RWPE1 (cell line): Measurements from ENCODE around the gene SNN.

Experiments used
- CTCF ChIA-PET: fragments of 350-600 bp; sonication (Branson Sonifier 250); formaldehyde crosslinking; extraction: SDS; loops from one replicate; lab custom pipeline; 2021; lab: Yijun Ruan, JAX
- POLR2A ChIA-PET: fragments of 400-600 bp; formaldehyde crosslinking; extraction: SDS; loops from one replicate; lab custom pipeline; 2020; ENCODE audit warnings: antibody characterized with exemption; ENCODE audit not compliant: low non-redundant PET; lab: Yijun Ruan, JAX
- DNase-seq: peaks from one replicate; pipeline ENCODE4 v3.0.0; 2012; ENCODE audit warnings: low spot score
- H3K27ac ChIP-seq: fragments of 450-650 bp; 2 replicates; pipeline ENCODE4 v1.5.1; 2017
- TF ChIP-seq, protein P1 (sequence below): fragments of 450-650 bp; conservative IDR thresholded peaks from 2 replicates; pipeline ENCODE4 v1.5.1; 2017; ENCODE audit warnings: low read depth, mild to moderate bottlenecking

The SNN gene

DNA sequence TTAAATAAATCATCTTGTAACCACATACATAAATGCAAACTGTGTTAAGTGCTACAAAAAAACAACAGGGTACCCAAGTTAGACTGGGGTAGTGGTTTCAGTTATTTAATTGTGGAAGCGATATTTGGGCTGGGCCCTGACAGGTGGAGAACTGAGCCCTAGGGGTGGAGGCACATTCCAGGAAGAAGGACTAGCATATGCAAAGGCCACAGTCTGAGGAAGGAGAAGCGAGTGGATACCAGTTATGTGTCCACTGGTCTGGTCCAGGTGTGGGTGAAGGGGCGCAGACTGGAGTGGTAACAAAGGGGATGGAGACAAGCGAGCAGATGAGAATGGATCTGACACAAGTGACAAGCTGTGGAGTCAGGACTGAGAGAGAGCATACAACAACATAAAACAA lies 51.5 kb downstream of the SNN start:
- no peak overlapping the region for H3K27ac ChIP-seq
- CTCF ChIA-PET = interaction anchor here (0.6 kb wide), 1 partner anchor 71 kb away, joined by 3 read pairs; no protein-coding TSS in a partner anchor
- TF ChIP-seq, protein P1, sequence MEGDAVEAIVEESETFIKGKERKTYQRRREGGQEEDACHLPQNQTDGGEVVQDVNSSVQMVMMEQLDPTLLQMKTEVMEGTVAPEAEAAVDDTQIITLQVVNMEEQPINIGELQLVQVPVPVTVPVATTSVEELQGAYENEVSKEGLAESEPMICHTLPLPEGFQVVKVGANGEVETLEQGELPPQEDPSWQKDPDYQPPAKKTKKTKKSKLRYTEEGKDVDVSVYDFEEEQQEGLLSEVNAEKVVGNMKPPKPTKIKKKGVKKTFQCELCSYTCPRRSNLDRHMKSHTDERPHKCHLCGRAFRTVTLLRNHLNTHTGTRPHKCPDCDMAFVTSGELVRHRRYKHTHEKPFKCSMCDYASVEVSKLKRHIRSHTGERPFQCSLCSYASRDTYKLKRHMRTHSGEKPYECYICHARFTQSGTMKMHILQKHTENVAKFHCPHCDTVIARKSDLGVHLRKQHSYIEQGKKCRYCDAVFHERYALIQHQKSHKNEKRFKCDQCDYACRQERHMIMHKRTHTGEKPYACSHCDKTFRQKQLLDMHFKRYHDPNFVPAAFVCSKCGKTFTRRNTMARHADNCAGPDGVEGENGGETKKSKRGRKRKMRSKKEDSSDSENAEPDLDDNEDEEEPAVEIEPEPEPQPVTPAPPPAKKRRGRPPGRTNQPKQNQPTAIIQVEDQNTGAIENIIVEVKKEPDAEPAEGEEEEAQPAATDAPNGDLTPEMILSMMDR = no peak
- DNase-seq = no peak
- POLR2A ChIA-PET = interaction anchor here (1.2 kb wide), 1 partner anchor 15 kb away, joined by 3 read pairs; no protein-coding TSS in a partner anchor

- no peak overlapping the region for H3K27ac ChIP-seq
- ChIA-PET CTCF (interaction anchor here (1.2 kb wide), 1 partner anchor 8 kb away, joined by 3 read pairs; no protein-coding TSS in a partner anchor), POLR2A (no interaction called here)
- no peak for DNase-seq
- TF ChIP-seq, protein P1 = no peak
Measured at GRCh38 chr16:11721781-11722467, 53.7 kb downstream of the SNN start.

DNA sequence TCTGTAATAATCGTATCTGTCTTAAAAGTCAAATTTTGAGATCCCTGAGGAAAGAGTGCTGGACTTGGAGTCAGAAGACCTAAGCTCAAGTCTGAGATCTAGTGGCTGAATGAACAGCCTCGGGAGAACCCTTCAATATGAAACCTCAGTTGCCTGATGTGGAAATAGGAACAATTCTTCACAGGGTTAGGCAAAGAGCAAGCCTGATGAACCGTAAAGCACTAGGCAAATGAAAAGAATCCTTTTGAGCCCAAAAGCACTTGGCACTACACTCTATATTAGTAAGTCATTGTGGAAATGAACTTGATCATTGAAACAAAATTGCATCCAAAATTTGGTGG lies 54.2 kb downstream of the SNN start:
- H3K27ac ChIP-seq = no peak overlapping the region
- TF ChIP-seq, protein P1 = no peak
- DNase-seq = no peak
- ChIA-PET POLR2A (interaction anchor here (0.7 kb wide), 1 partner anchor 124 kb away, joined by 5 read pairs; no protein-coding TSS in a partner anchor), CTCF (interaction anchor here (1.2 kb wide), 1 partner anchor 8 kb away, joined by 3 read pairs; no protein-coding TSS in a partner anchor)

GRCh38 chr16:11725457-11725856 lies 57.2 kb downstream of the SNN start:
- ChIA-PET CTCF (interaction anchor here (0.7 kb wide), 1 partner anchor 110 kb away, joined by 3 read pairs; no protein-coding TSS in a partner anchor), POLR2A (no interaction called here)
- H3K27ac ChIP-seq = no peak overlapping the region
- DNase-seq = no peak
- TF ChIP-seq, protein P1 = no peak

DNA sequence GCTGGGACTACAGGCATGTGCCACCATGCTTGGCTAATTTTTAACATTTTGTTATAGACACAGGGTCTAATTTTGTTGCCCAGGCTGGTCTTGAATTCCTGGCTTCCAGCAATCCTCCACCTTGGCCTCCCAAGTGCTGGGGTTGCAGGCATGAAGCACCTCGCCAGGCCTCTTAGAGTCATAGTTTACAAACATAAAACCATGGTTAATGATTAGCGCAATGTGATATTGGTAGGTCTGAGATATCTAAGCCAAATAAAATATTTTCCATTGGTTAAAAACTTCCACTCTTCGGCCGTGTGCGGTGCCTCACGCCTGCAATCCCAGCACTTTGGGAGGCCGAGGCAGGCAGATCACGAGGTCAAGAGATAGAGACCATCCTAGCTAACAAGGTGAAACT lies 57.8 kb downstream of the SNN start:
- TF ChIP-seq, protein P1 = no peak
- no peak overlapping the region for H3K27ac ChIP-seq
- ChIA-PET POLR2A (no interaction called here), CTCF (interaction anchor here (0.7 kb wide), 2 partner anchors 111 to 335 kb away, joined by 3 to 4 read pairs; no protein-coding TSS in a partner anchor)
- no peak for DNase-seq

GRCh38 chr16:11727796-11728543 lies 59.7 kb downstream of the SNN start:
- TF ChIP-seq, protein P1 = no peak
- POLR2A ChIA-PET = no interaction called here
- CTCF ChIA-PET = no interaction called here
- DNase-seq = no peak
- no peak overlapping the region for H3K27ac ChIP-seq
